GM12874 (cell line): ENCODE measurements around the gene ATG13.

Experiments
- CTCF ChIP-seq: IDR thresholded peaks from 2 replicates; pipeline ENCODE4 v1.5.1; 2011; ENCODE audit warnings: low read depth, mild to moderate bottlenecking, control low read depth, low read length, moderate library complexity; ENCODE audit not compliant: insufficient read depth

Gene ATG13

DNA sequence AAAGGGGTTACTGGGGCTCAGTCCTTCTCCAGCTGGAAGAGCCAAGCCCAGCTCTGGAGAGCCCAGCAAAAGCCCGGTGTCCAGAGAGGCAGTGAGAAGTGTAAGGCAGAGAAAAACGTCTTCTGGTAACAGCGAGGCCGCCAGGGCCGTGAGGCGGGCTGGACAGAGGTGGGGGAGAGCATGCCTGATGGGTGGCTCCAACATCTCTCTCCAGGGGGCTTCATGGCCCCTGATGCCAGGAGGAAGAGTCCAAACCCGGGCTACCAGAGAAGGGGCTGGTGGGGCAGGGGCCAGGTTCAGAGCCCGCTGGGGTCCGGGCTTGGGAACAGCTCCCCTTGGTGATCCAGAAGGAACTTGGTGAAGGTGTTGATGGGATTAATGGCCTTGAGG, 61.4 kb downstream of the ATG13 start:
- no peak for TF ChIP-seq CTCF

DNA sequence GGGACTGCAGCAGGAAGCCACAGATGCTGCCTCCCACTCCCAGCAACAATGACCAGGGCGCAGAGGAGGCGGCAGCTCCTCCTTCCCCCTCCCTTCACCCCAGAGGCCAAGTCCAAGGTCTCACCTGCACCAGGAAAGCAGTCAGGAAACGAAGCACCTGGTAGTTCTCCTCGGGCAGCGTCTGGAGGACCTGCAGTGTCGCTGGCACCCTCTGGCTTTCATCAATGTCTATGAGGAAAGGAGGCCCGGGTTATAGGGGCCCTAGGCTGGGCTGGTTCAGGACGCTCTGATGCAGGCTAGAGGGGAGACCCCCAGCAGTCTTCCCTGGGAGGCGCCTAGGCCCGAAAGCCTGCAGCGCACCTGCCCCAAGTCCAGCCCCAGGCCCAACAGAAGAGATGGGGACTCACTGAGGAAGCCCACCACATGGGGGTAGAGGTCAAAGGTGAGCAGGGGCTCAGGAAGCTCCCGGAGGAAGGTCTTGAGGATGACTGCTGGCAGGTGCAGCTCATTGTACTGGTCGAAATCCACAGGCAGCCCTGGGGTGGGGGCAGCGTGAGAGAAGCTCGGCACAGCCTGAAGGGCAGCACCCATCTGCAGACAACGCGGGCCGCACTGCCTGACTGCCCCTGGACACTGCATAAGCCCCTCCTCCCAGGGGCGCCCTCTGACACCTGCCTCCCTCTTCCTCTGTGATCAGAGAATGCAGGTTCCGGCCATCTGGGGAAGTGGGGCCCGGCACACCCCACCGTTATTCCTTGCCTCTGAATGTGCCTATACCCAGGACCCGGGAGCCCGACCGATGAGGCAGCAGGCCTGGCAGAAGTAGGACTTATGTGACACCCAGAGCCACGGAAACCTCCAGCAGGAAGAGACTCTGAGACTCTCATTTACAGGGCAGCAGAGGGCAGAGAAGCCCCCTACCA, 62.1 kb downstream of the ATG13 start:
- no peak for TF ChIP-seq CTCF

DNA sequence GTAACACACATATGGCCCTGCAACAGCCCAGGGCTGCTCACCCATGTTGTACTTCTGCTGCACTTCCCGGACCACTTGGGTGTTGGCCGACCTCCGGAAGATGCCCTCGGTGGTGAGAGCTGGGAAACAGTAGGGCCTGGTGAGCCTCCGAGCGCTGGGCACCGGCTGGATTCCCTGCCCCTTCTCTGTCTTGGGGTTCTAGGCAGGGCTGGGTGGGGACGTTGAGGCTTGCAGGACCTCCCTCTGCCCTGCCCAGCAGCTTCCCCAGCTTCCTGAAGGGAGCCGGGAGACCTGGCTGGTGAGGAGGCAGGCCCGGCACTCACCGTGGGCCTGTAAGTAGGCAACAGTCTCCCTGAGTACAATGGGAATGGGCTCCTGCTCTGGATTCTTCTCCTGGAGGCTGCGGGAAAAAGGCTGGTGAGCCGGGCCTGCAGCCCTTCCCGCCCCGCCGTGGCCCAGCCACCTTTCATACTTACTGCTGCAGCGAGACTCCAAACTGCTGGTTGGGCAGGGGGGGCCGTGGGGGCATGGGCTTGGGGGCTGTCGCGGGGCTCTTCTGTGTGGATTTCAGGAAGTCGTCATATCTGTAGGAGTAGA, 62.9 kb downstream of the ATG13 start:
- no peak for TF ChIP-seq CTCF

DNA sequence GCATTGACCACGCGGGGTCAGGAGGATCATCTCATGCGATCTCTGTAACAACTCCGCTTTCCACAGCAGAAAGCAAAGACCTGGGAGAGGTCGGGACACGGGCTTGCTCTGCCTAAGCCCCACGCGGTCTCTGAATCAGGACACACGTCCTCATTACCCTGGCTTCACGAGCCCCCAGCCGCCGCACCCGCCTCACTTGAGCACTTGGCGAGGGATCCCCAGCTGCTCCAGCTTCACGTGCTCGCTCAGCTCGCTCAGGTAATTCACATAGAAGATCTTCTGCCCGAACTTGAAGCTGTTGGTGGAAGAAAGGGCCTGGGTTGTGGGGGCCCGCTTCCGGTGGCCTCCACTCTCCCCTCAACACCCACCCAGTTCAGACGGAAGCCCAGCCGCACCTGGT, 63.5 kb downstream of the ATG13 start:
- TF ChIP-seq CTCF = no peak

DNA sequence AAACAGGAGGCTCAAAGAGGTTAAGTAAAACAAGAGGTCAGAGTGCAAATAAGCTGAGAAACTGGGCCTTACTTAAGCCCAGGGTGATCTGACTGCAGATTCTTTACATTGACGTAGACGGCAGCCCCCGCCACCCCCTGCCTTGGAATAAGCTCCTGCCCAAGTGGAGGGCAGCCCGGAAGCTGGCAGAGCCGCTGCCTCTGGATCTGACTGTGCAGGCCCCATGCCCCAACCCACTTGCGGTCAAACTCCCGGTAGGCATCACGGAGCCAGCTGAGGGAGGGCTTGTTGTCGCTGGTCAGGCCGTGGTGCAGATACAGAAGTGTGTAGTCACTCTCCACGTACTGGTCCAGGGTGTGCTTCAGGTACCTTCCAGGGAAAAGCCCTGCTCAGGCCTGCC, 64.5 kb downstream of the ATG13 start:
- TF ChIP-seq CTCF = no peak

- TF ChIP-seq CTCF = no peak
These were observed 65.7 kb downstream of the ATG13 start for GRCh38 chr11:46682773-46683752.

GRCh38 chr11:46684367-46684766, 67.0 kb downstream of the ATG13 start:
- no peak for TF ChIP-seq CTCF
